Measurements from ENCODE around the gene ARL13B.
"Not testable (repeated sequence)": the region's sequence is repeated elsewhere in the genome, so short reads cannot be mapped to it uniquely, and the experiment has no call there.

DNA sequence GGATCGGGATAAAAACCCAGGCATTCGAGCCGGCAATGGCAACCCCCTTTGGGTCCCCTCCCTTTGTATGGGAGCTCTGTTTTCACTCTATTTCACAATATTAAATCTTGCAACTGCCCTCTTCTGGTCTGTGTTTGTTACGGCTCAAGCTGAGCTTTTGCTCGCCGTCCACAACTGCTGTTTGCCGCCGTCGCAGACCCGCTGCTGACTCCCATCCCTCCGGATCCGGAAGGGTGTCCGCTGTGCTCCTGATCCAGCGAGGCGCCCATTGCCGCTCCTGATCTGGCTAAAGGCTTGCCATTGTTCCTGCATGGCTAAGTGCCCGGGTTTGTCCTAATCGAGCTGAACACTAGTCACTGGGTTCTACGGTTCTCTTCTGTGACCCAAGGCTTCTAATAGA, 14.8 kb upstream of the ARL13B start:
- not testable (repeated sequence) for TF ChIP-seq CTCF (conservative IDR thresholded peaks at IDR 0.05); ZFX (IDR thresholded peaks at IDR 0.05)

Measured in C4-2B (cell line).